GM18505 (cell line): ENCODE measurements around the gene ABCG8.

Experiments
- ATAC-seq: cut with Tn5 transposase; IDR thresholded peaks from one replicate; pipeline ENCODE4 v1.9.1; 2021; ENCODE audit not compliant: unreplicated experiment
- POLR2A ChIP-seq: IDR thresholded peaks from 4 replicates; pipeline ENCODE4 v1.6.1; 2011; ENCODE audit warnings: borderline replicate concordance; ENCODE audit not compliant: insufficient read depth, insufficient read length; ENCODE audit errors: extremely low read depth

ABCG8 gene

GRCh38 chr2:43854671-43855070, 15.9 kb downstream of the ABCG8 start:
- no peak for ATAC-seq
- no peak for TF ChIP-seq POLR2A

GRCh38 chr2:43855292-43855691, 16.5 kb downstream of the ABCG8 start:
- no peak for ATAC-seq
- no peak for TF ChIP-seq POLR2A

- ATAC-seq, result no peak
- no peak for TF ChIP-seq POLR2A
These were observed 33.4 kb downstream of the ABCG8 start for GRCh38 chr2:43872151-43872550.

- TF ChIP-seq POLR2A, result no peak
- no peak for ATAC-seq
These were observed 36.1 kb downstream of the ABCG8 start for GRCh38 chr2:43874776-43875451.

- no peak for ATAC-seq
- no peak for TF ChIP-seq POLR2A
These were observed 39.2 kb downstream of the ABCG8 start for GRCh38 chr2:43877782-43878464.

- no peak for TF ChIP-seq POLR2A
- ATAC-seq, result no peak
These were observed 40.5 kb downstream of the ABCG8 start for GRCh38 chr2:43879261-43879660.

- no peak for ATAC-seq
- TF ChIP-seq POLR2A, result no peak
These were observed 41.7 kb downstream of the ABCG8 start for GRCh38 chr2:43880471-43880870.

GRCh38 chr2:43880952-43881351, 42.2 kb downstream of the ABCG8 start:
- TF ChIP-seq POLR2A, result no peak
- ATAC-seq, result no peak

- no peak for ATAC-seq
- no peak for TF ChIP-seq POLR2A
These were observed 43.5 kb downstream of the ABCG8 start for GRCh38 chr2:43882312-43882711.

- TF ChIP-seq POLR2A, result no peak
- ATAC-seq, result no peak
These were observed 45.9 kb downstream of the ABCG8 start for GRCh38 chr2:43884689-43885088.

GRCh38 chr2:43885132-43885632, 46.4 kb downstream of the ABCG8 start:
- TF ChIP-seq POLR2A, result no peak
- ATAC-seq, result no peak

- ATAC-seq, result no peak
- TF ChIP-seq POLR2A, result no peak
These were observed 48.4 kb downstream of the ABCG8 start for GRCh38 chr2:43887176-43887575.

- no peak for ATAC-seq
- no peak for TF ChIP-seq POLR2A
These were observed 50.6 kb downstream of the ABCG8 start for GRCh38 chr2:43889416-43889815.

GRCh38 chr2:43890855-43891254, 52.1 kb downstream of the ABCG8 start:
- ATAC-seq, result no peak
- TF ChIP-seq POLR2A, result no peak

- no peak for ATAC-seq
These were observed 56.0 kb downstream of the ABCG8 start for GRCh38 chr2:43894743-43895142.

GRCh38 chr2:43896906-43897305, 58.1 kb downstream of the ABCG8 start:
- ATAC-seq, result no peak
- no peak for TF ChIP-seq POLR2A

More at GRCh38 chr2:43894743-43895142, 56.0 kb downstream of the ABCG8 start:
- no peak for TF ChIP-seq POLR2A
